ENCODE results near the gene ALS2CL.

GRCh38 chr3:46724424-46724823 lies 30.9 kb upstream of the ALS2CL start:
- TF ChIP-seq ZNF274 (IDR thresholded peaks at IDR 0.05; ENCODE audit: low read depth, low read length), result no peak
- TF ChIP-seq CTCF (IDR thresholded peaks at IDR 0.05 in 2 of 3, conservative IDR thresholded peaks at IDR 0.05 in 1 of 3; ENCODE audit: borderline replicate concordance in 1 of 3, insufficient read depth in 1 of 3, low read depth in 2 of 3, low read length in 2 of 3), result no peak
- TF ChIP-seq POLR2AphosphoS5 (IDR thresholded peaks at IDR 0.05; ENCODE audit: low read depth, low read length), result no peak

Data from HCT116 (cell line).